ENCODE results near the gene PRKCA.
A peak's percentile ranks its signal among the peaks of the same experiment; 100 is the strongest.
"Not testable (repeated sequence)": the region's sequence is repeated elsewhere in the genome, so short reads cannot be mapped to it uniquely, and the experiment has no call there.

The PRKCA gene

GRCh38 chr17:66301864-66302741, at the start of gene PRKCA:
TSS of gene PRKCA (plus strand) at chr17:66302613.
- peak; percentile 28 to 57 for DNase-seq (ENCODE audit: low read depth in 2 of 2)

- not testable (repeated sequence) for DNase-seq (ENCODE audit: low read depth in 2 of 2)
These were observed 49.0 kb upstream of the PRKCA start for GRCh38 chr17:66253458-66253857.

GRCh38 chr17:66255112-66255511, 47.3 kb upstream of the PRKCA start:
- no peak for DNase-seq (ENCODE audit: low read depth in 2 of 2)

GRCh38 chr17:66255527-66255971, 46.9 kb upstream of the PRKCA start:
- no peak for DNase-seq (ENCODE audit: low read depth in 2 of 2)

- DNase-seq (ENCODE audit: low read depth in 2 of 2) = no peak
These were observed 42.1 kb upstream of the PRKCA start for GRCh38 chr17:66260275-66260674.

GRCh38 chr17:66260688-66261087, 41.7 kb upstream of the PRKCA start:
- DNase-seq (ENCODE audit: low read depth in 2 of 2) = no peak

GRCh38 chr17:66262767-66263166, 39.6 kb upstream of the PRKCA start:
- no peak for DNase-seq (ENCODE audit: low read depth in 2 of 2)

GRCh38 chr17:66264696-66265095, 37.7 kb upstream of the PRKCA start:
- no peak for DNase-seq (ENCODE audit: low read depth in 2 of 2)

GRCh38 chr17:66268247-66268927, 34.0 kb upstream of the PRKCA start:
- DNase-seq (ENCODE audit: low read depth in 2 of 2) = no peak

GRCh38 chr17:66270106-66270505, 32.3 kb upstream of the PRKCA start:
- no peak for DNase-seq (ENCODE audit: low read depth in 2 of 2)

GRCh38 chr17:66271512-66271911, 30.9 kb upstream of the PRKCA start:
- DNase-seq (ENCODE audit: low read depth in 2 of 2) = no peak

GRCh38 chr17:66272811-66273585, 29.4 kb upstream of the PRKCA start:
- DNase-seq (ENCODE audit: low read depth in 2 of 2) = no peak

- DNase-seq (ENCODE audit: low read depth in 2 of 2) = no peak
These were observed 28.9 kb upstream of the PRKCA start for GRCh38 chr17:66273586-66273848.

- DNase-seq (ENCODE audit: low read depth in 2 of 2) = no peak
These were observed 26.8 kb upstream of the PRKCA start for GRCh38 chr17:66275651-66276050.

GRCh38 chr17:66276328-66276937, 26.0 kb upstream of the PRKCA start:
- DNase-seq (ENCODE audit: low read depth in 2 of 2) = no peak

GRCh38 chr17:66277191-66277590, 25.2 kb upstream of the PRKCA start:
- DNase-seq (ENCODE audit: low read depth in 2 of 2) = no peak

GRCh38 chr17:66281661-66282369, 20.6 kb upstream of the PRKCA start:
- no peak for DNase-seq (ENCODE audit: low read depth in 2 of 2)

GRCh38 chr17:66283296-66283934, 19.0 kb upstream of the PRKCA start:
- DNase-seq (ENCODE audit: low read depth in 2 of 2) = no peak

- no peak for DNase-seq (ENCODE audit: low read depth in 2 of 2)
These were observed 18.4 kb upstream of the PRKCA start for GRCh38 chr17:66283971-66284370.

- DNase-seq (ENCODE audit: low read depth in 2 of 2) = no peak
These were observed 17.3 kb upstream of the PRKCA start for GRCh38 chr17:66285149-66285548.

- no peak for DNase-seq (ENCODE audit: low read depth in 2 of 2)
These were observed 14.5 kb upstream of the PRKCA start for GRCh38 chr17:66287911-66288310.
